HG03558 (cell line): ENCODE data around the gene EML6.
A peak's percentile ranks its signal among the peaks of the same experiment; 100 is the strongest.
"Not testable (repeated sequence)": the region's sequence is repeated elsewhere in the genome, so short reads cannot be mapped to it uniquely, and the experiment has no call there.

ENCODE experiments used
- ATAC-seq: cut with Tn5 transposase; IDR thresholded peaks from one replicate; pipeline ENCODE4 v1.9.1; 2021; ENCODE audit warnings: moderate number of reproducible peaks; ENCODE audit not compliant: unreplicated experiment; ENCODE audit errors: extremely low read depth

The EML6 gene

GRCh38 chr2:54975598-54976492 is 252.4 kb downstream of the EML6 start:
- ATAC-seq, result no peak

- ATAC-seq, result peak; percentile 88
Measured at GRCh38 chr2:54977149-54977548, 253.7 kb downstream of the EML6 start.

- ATAC-seq, result no peak
Measured at GRCh38 chr2:54979321-54980044, 256.0 kb downstream of the EML6 start.

- ATAC-seq, result no peak
Measured at GRCh38 chr2:54981385-54981784, 257.9 kb downstream of the EML6 start.

GRCh38 chr2:54983345-54984220 is 260.1 kb downstream of the EML6 start:
- no peak for ATAC-seq

- ATAC-seq, result no peak
Measured at GRCh38 chr2:54984476-54984875, 261.0 kb downstream of the EML6 start.

GRCh38 chr2:54986264-54986663 is 262.8 kb downstream of the EML6 start:
- ATAC-seq, result no peak

GRCh38 chr2:54988612-54989011 is 265.1 kb downstream of the EML6 start:
- ATAC-seq, result no peak

- not testable (repeated sequence) for ATAC-seq
Measured at GRCh38 chr2:54990694-54991093, 267.2 kb downstream of the EML6 start.

- ATAC-seq, result no peak
Measured at GRCh38 chr2:54995553-54995952, 272.1 kb downstream of the EML6 start.

GRCh38 chr2:54997826-54998225 is 274.4 kb downstream of the EML6 start:
- ATAC-seq, result no peak

- no peak for ATAC-seq
Measured at GRCh38 chr2:54999182-54999581, 275.7 kb downstream of the EML6 start.

GRCh38 chr2:55000341-55000740 is 276.9 kb downstream of the EML6 start:
- no peak for ATAC-seq

GRCh38 chr2:55001716-55002115 is 278.3 kb downstream of the EML6 start:
- no peak for ATAC-seq

- ATAC-seq, result no peak
Measured at GRCh38 chr2:55003706-55004639, 280.5 kb downstream of the EML6 start.

- no peak for ATAC-seq
Measured at GRCh38 chr2:55006306-55006705, 282.8 kb downstream of the EML6 start.

GRCh38 chr2:55009277-55010060 is 286.0 kb downstream of the EML6 start:
- peak; percentile 8 for ATAC-seq

GRCh38 chr2:55010149-55010591 is 286.7 kb downstream of the EML6 start:
- ATAC-seq, result peak; percentile 83

- no peak for ATAC-seq
Measured at GRCh38 chr2:55010915-55011314, 287.5 kb downstream of the EML6 start.
